Left ventricle myocardium inferior (tissue), 1 donor: ENCODE data around the gene NFIC. TPM values are rescaled to one million over a fixed set of nuclear protein-coding genes. Genes with fewer than 3 reads are reported as not detected.

Experiments
- DNase-seq: peaks from one replicate; pipeline ENCODE4 v3.0.0-alpha.2; 2020
- H3K27ac ChIP-seq: fragments of 200-600 bp; replicated peaks from 2 replicates; pipeline ENCODE4 v1.8.0; 2021
- H3K27me3 ChIP-seq: fragments of 200-600 bp; 2 replicates; pipeline ENCODE4 v1.8.0; 2021; ENCODE audit warnings: low read depth
- H3K36me3 ChIP-seq: fragments of 200-600 bp; 2 replicates; pipeline ENCODE4 v1.8.0; 2021
- H3K4me1 ChIP-seq: fragments of 200-600 bp; 2 replicates; pipeline ENCODE4 v1.8.0; 2021
- H3K4me3 ChIP-seq: fragments of 200-600 bp; 2 replicates; pipeline ENCODE4 v1.8.0; 2021; ENCODE audit warnings: mild to moderate bottlenecking, moderate library complexity
- H3K9me3 ChIP-seq: fragments of 200-600 bp; replicated peaks from 2 replicates; pipeline ENCODE4 v1.8.0; 2021
- CTCF ChIP-seq: fragments of 200-600 bp; IDR thresholded peaks from 2 replicates; pipeline ENCODE4 v1.8.0; 2021; ENCODE audit warnings: antibody characterized with exemption, mild to moderate bottlenecking, borderline replicate concordance
- intact Hi-C: fragments of 100-400 bp; cut with micrococcal nuclease; formaldehyde crosslinking; loops from one replicate; pipeline ENCODE4 v1.11.0; 2022
- total RNA-seq: library from RNA; stranded (reverse); fragmentation: NEBNext Ultra II Directional; extraction: Animal tissue kit (Norgen Biotek cat#: 25700); gene quantifications from one replicate; pipeline ENCODE4 v1.2.1, GENCODE V29; 2021
- donor health status: DM: no; HTN: yes; CAD: no; lungs with severe emphysema.

The NFIC gene
- total RNA-seq, 1 donor from 2014 or later, result 145 TPM

GRCh38 chr19:3468211-3468610 lies 101.8 kb downstream of the NFIC start:
- peak overlapping the region; percentile 12 for H3K27ac ChIP-seq

GRCh38 chr19:3469638-3470499 lies 103.5 kb downstream of the NFIC start:
- DNase-seq, result no peak
- intact Hi-C loops, result loop anchor here (5.0 kb wide), 1 partner anchor 143 kb away; no protein-coding TSS in a partner anchor
- H3K4me1 ChIP-seq, result peaks cover 60% of the 10 kb centered on the region
- H3K27ac ChIP-seq, result no peak overlapping the region
- no peaks in the 10 kb centered on the region for H3K36me3 ChIP-seq
- no peak for TF ChIP-seq CTCF
- peaks cover 12% of the 10 kb centered on the region for H3K27me3 ChIP-seq
- H3K9me3 ChIP-seq, result no peaks in the 10 kb centered on the region
- H3K4me3 ChIP-seq, result no peak overlapping the region

More at GRCh38 chr19:3468211-3468610, 101.8 kb downstream of the NFIC start:
- intact Hi-C loops, result no loop called here
- peaks cover 71% of the 10 kb centered on the region for H3K4me1 ChIP-seq
- H3K4me3 ChIP-seq, result no peak overlapping the region
- no peak for DNase-seq
- H3K36me3 ChIP-seq, result peaks cover 11% of the 10 kb centered on the region
- H3K27me3 ChIP-seq, result no peaks in the 10 kb centered on the region
- H3K9me3 ChIP-seq, result no peaks in the 10 kb centered on the region
- no peak for TF ChIP-seq CTCF

GRCh38 chr19:3470500-3471128 lies 104.2 kb downstream of the NFIC start:
- no peak for DNase-seq
- Histone ChIP-seq H3K27me3 (peaks cover 19% of the 10 kb centered on the region), H3K4me3 (no peak overlapping the region), H3K36me3 (no peaks in the 10 kb centered on the region), H3K4me1 (peaks cover 54% of the 10 kb centered on the region), H3K27ac (no peak overlapping the region), H3K9me3 (no peaks in the 10 kb centered on the region)
- TF ChIP-seq CTCF, result no peak
- intact Hi-C loops, result loop anchor here (5.0 kb wide), 1 partner anchor 143 kb away; no protein-coding TSS in a partner anchor

- peak; percentile 44 for DNase-seq
- peaks cover 39% of the 10 kb centered on the region for H3K4me1 ChIP-seq
- no peaks in the 10 kb centered on the region for H3K36me3 ChIP-seq
- H3K27ac ChIP-seq, result no peak overlapping the region
- peaks cover 29% of the 10 kb centered on the region for H3K27me3 ChIP-seq
- intact Hi-C loops, result loop anchor here (5.0 kb wide), 1 partner anchor 145 kb away; no protein-coding TSS in a partner anchor
- H3K4me3 ChIP-seq, result no peak overlapping the region
- no peaks in the 10 kb centered on the region for H3K9me3 ChIP-seq
- TF ChIP-seq CTCF, result peak; percentile 91
Observed at GRCh38 chr19:3471954-3472655, 105.7 kb downstream of the NFIC start.

- intact Hi-C loops, result loop anchor here (5.0 kb wide), 1 partner anchor 147 kb away; no protein-coding TSS in a partner anchor
- H3K9me3 ChIP-seq, result no peaks in the 10 kb centered on the region
- peaks cover 22% of the 10 kb centered on the region for H3K4me1 ChIP-seq
- no peak for TF ChIP-seq CTCF
- DNase-seq, result no peak
- no peak overlapping the region for H3K27ac ChIP-seq
- no peak overlapping the region for H3K4me3 ChIP-seq
- no peaks in the 10 kb centered on the region for H3K36me3 ChIP-seq
- peaks cover 37% of the 10 kb centered on the region for H3K27me3 ChIP-seq
Observed at GRCh38 chr19:3474010-3474409, 107.6 kb downstream of the NFIC start.
